Measurements from ENCODE around the gene CLMN. TPM values are rescaled to one million over a fixed set of nuclear protein-coding genes. Genes with fewer than 3 reads are reported as not detected.

Gene CLMN
- total RNA-seq, 1 experiment from 2014 or later = 33.4 TPM

DNA sequence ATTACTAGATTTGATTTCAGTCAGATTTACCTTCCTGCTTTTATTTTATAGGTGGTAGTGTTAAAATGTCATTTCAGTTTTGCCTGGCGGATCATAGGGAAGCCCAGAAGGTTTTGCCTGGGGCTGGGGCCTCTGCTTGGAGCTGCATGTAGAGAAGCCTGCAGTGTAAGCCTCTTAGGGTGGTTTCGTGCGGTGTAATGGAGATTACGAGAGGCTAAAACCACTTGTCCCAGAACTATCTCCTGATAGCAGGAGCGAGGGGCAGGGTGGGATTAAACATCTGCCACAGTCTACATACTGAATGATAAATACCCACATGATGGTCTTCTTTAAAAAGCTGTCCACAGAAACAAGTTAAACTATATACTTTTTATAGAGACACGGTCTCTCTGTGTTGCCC lies 127.4 kb downstream of the CLMN start:
- ChIA-PET CTCF (no interaction called here), POLR2A (no interaction called here), RAD21 (ENCODE audit: low non-redundant PET in 1 of 2, low total read pairs in 2 of 2, uncharacterized antibody in 2 of 2, unreplicated experiment in 2 of 2) (no interaction called here)
- TF ChIP-seq ZNF274 (IDR thresholded peaks at IDR 0.05; ENCODE audit: low read depth, low read length) (no peak), CEBPB (IDR thresholded peaks at IDR 0.05; ENCODE audit: low read depth) (no peak), ZFX (IDR thresholded peaks at IDR 0.05) (no peak), POLR2AphosphoS5 (IDR thresholded peaks at IDR 0.05; ENCODE audit: low read depth, low read length) (no peak), JUND (IDR thresholded peaks at IDR 0.05) (no peak)
- Histone ChIP-seq H3K9ac (ENCODE audit: low read length) (no peak overlapping the region), H3K36me3 (ENCODE audit: control insufficient read depth in 1 of 2, insufficient read depth in 2 of 2, low read length in 2 of 2) (no peaks in the 10 kb centered on the region), H3K4me2 (ENCODE audit: low read length) (no peak overlapping the region), H2AFZ (ENCODE audit: low read depth, low read length, poor library complexity, severe bottlenecking) (no peak overlapping the region), H3K27ac (ENCODE audit: low read depth, low read length) (no peak overlapping the region), H3K27me3 (ENCODE audit: insufficient read depth, low read length) (no peaks in the 10 kb centered on the region), H3K9me3 (ENCODE audit: control insufficient read depth in 1 of 2, insufficient read depth in 1 of 2, low read depth in 1 of 2, low read length in 2 of 2) (no peaks in the 10 kb centered on the region), H3K4me3 (replicated peaks in 1 of 2; ENCODE audit: low read depth in 1 of 2, low read length in 2 of 2) (no peak overlapping the region), H3K4me1 (ENCODE audit: control insufficient read depth in 1 of 2, insufficient read depth in 2 of 2, low read length in 2 of 2) (peaks cover under 1 to 9% of the 10 kb centered on the region in 2 experiments; a peak in 3 of 4 replicates), H3K79me2 (ENCODE audit: insufficient read depth, low read length) (no peaks in the 10 kb centered on the region), H3K9me2 (ENCODE audit: insufficient read depth) (no peaks in the 10 kb centered on the region), H4K20me1 (ENCODE audit: insufficient read depth) (no peaks in the 10 kb centered on the region)
- ATAC-seq (no peak), DNase-seq (ENCODE audit: low read depth, low spot score) (no peak)
- intact Hi-C loops (cut with micrococcal nuclease) = no loop called here
- no TSS peak for BruUV-seq (replicated peaks)

DNA sequence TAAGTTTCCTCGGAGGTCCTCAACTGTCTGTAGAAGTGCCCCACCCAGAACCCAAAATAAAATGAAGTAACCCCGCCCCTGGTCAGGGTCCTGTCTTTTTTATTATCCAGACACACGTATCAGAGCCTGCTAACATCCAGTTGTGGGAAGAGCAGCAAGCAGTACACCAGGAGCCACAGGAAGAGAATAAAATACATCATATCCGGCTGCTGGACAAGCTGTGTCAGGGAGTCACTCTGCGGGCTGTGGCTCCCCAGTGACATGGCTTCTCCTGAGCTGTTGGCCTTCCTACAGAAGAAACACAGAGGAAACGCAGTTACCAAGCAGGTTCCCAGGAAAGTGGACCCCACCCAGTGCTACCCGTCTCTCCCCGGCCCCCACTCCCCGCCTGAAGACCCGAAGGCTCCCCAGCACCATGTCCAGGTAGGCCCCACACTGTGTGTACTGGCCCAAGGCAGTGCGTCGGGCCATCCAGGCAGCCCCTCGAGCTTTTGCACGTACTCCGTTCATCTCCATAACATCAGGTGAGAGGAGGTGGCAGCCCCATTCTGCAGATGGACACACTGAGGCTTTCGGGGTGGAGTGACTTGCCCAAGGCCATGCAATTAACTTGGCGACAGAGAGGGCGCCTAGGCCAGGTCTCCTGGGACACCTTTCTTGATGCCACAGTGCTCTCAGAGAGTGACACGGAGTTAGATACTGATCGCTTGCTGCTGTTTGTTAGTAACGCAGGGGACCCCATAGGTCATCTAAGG lies 128.1 kb downstream of the CLMN start:
- H3K9me2 ChIP-seq (ENCODE audit: insufficient read depth) = no peaks in the 10 kb centered on the region
- H3K9ac ChIP-seq (ENCODE audit: low read length) = no peak overlapping the region
- H3K27ac ChIP-seq (ENCODE audit: low read depth, low read length) = no peak overlapping the region
- ATAC-seq = no peak
- DNase-seq (ENCODE audit: low read depth, low spot score) = no peak
- no peaks in the 10 kb centered on the region for H3K27me3 ChIP-seq (ENCODE audit: insufficient read depth, low read length)
- peaks cover 0 to 4% of the 10 kb centered on the region in 2 experiments; a peak in 2 of 4 replicates for H3K4me1 ChIP-seq (ENCODE audit: control insufficient read depth in 1 of 2, insufficient read depth in 2 of 2, low read length in 2 of 2)
- POLR2A ChIA-PET = no interaction called here
- no TSS peak for BruUV-seq (replicated peaks)
- no peaks in the 10 kb centered on the region for H3K79me2 ChIP-seq (ENCODE audit: insufficient read depth, low read length)
- H2AFZ ChIP-seq (ENCODE audit: low read depth, low read length, poor library complexity, severe bottlenecking) = no peak overlapping the region
- H3K4me3 ChIP-seq (replicated peaks in 1 of 2; ENCODE audit: low read depth in 1 of 2, low read length in 2 of 2) = no peak overlapping the region
- H3K9me3 ChIP-seq (ENCODE audit: control insufficient read depth in 1 of 2, insufficient read depth in 1 of 2, low read depth in 1 of 2, low read length in 2 of 2) = no peaks in the 10 kb centered on the region
- RAD21 ChIA-PET (ENCODE audit: low non-redundant PET in 1 of 2, low total read pairs in 2 of 2, uncharacterized antibody in 2 of 2, unreplicated experiment in 2 of 2) = no interaction called here
- CTCF ChIA-PET = no interaction called here
- no peak overlapping the region for H3K4me2 ChIP-seq (ENCODE audit: low read length)
- no peaks in the 10 kb centered on the region for H3K36me3 ChIP-seq (ENCODE audit: control insufficient read depth in 1 of 2, insufficient read depth in 2 of 2, low read length in 2 of 2)
- H4K20me1 ChIP-seq (ENCODE audit: insufficient read depth) = no peaks in the 10 kb centered on the region
- intact Hi-C loops (cut with micrococcal nuclease) = no loop called here
- TF ChIP-seq JUND (IDR thresholded peaks at IDR 0.05) = no peak
- no peak for TF ChIP-seq ELF1 (IDR thresholded peaks at IDR 0.05; ENCODE audit: borderline replicate concordance, low read depth)
- no peak for TF ChIP-seq ZNF274 (IDR thresholded peaks at IDR 0.05; ENCODE audit: low read depth, low read length)
- no peak for TF ChIP-seq SRF (IDR thresholded peaks at IDR 0.05; ENCODE audit: low read depth)
- TF ChIP-seq ZFX (IDR thresholded peaks at IDR 0.05) = no peak
- no peak for TF ChIP-seq RAD21 (IDR thresholded peaks at IDR 0.05; ENCODE audit: low read depth)
- no peak for TF ChIP-seq SP1 (IDR thresholded peaks at IDR 0.05; ENCODE audit: low read depth)
- TF ChIP-seq EGR1 (IDR thresholded peaks at IDR 0.05; ENCODE audit: low read depth) = no peak
- no peak for TF ChIP-seq FOSL1 (IDR thresholded peaks at IDR 0.05; ENCODE audit: low read depth)
- TF ChIP-seq EZH2phosphoT487 (IDR thresholded peaks at IDR 0.05; ENCODE audit: borderline replicate concordance) = no peak
- TF ChIP-seq, protein P1, sequence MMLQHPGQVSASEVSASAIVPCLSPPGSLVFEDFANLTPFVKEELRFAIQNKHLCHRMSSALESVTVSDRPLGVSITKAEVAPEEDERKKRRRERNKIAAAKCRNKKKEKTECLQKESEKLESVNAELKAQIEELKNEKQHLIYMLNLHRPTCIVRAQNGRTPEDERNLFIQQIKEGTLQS (IDR thresholded peaks at IDR 0.05) = no peak
- TF ChIP-seq, protein P2, sequence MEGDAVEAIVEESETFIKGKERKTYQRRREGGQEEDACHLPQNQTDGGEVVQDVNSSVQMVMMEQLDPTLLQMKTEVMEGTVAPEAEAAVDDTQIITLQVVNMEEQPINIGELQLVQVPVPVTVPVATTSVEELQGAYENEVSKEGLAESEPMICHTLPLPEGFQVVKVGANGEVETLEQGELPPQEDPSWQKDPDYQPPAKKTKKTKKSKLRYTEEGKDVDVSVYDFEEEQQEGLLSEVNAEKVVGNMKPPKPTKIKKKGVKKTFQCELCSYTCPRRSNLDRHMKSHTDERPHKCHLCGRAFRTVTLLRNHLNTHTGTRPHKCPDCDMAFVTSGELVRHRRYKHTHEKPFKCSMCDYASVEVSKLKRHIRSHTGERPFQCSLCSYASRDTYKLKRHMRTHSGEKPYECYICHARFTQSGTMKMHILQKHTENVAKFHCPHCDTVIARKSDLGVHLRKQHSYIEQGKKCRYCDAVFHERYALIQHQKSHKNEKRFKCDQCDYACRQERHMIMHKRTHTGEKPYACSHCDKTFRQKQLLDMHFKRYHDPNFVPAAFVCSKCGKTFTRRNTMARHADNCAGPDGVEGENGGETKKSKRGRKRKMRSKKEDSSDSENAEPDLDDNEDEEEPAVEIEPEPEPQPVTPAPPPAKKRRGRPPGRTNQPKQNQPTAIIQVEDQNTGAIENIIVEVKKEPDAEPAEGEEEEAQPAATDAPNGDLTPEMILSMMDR (IDR thresholded peaks at IDR 0.05 in 2 of 3, conservative IDR thresholded peaks at IDR 0.05 in 1 of 3; ENCODE audit: borderline replicate concordance in 1 of 3, insufficient read depth in 1 of 3, low read depth in 2 of 3, low read length in 2 of 3) = no peak
- TF ChIP-seq, protein P3, sequence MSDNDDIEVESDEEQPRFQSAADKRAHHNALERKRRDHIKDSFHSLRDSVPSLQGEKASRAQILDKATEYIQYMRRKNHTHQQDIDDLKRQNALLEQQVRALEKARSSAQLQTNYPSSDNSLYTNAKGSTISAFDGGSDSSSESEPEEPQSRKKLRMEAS (IDR thresholded peaks at IDR 0.05) = no peak
- no peak for TF ChIP-seq TCF7L2 (IDR thresholded peaks at IDR 0.05; ENCODE audit: borderline replicate concordance, extremely low read depth, insufficient read depth, insufficient read length)
